Left lobe of liver (tissue), 2 donors: ENCODE results near the gene OSBPL6. TPM values are rescaled to one million over a fixed set of nuclear protein-coding genes. Genes with fewer than 3 reads are reported as not detected.
"Not testable (repeated sequence)": the region's sequence is repeated elsewhere in the genome, so short reads cannot be mapped to it uniquely, and the experiment has no call there.

Experiments
- ATAC-seq: fragments of 200-7000 bp; cut with Tn5 transposase; one replicate; pipeline ENCODE4 v1.9.1; 2020; ENCODE audit warnings: mild to moderate bottlenecking, moderate library complexity
- DNase-seq: peaks from one replicate; pipeline ENCODE4 v3.0.0-alpha.2; 2020; ENCODE audit warnings: low spot score
- total RNA-seq: library from RNA; stranded (reverse); gene quantifications from one replicate; pipeline ENCODE4 v1.2.1, GENCODE V29; 2021
- donor health status: DM: no; HTN: no; CAD: no; lungs with moderate emphysema.
- donor health status: DM: no; HTN: yes; CAD: no.

The OSBPL6 gene
- total RNA-seq, 1 donor from 2014 or later = 1.8 TPM

- DNase-seq = no peak
- no peak for ATAC-seq
Measured at GRCh38 chr2:178422097-178422496, 227.8 kb downstream of the OSBPL6 start.

- DNase-seq, ATAC-seq: not testable (repeated sequence)
Measured at GRCh38 chr2:178423746-178424145, 229.4 kb downstream of the OSBPL6 start.

GRCh38 chr2:178425255-178425827 is 231.0 kb downstream of the OSBPL6 start:
- DNase-seq (no peak), ATAC-seq (no peak)

GRCh38 chr2:178426388-178426787 is 232.1 kb downstream of the OSBPL6 start:
- DNase-seq = no peak
- no peak for ATAC-seq

GRCh38 chr2:178427458-178427857 is 233.1 kb downstream of the OSBPL6 start:
- no peak for DNase-seq
- no peak for ATAC-seq

- ATAC-seq (peak; percentile 76), DNase-seq (no peak)
Measured at GRCh38 chr2:178428396-178428806, 234.1 kb downstream of the OSBPL6 start.

GRCh38 chr2:178429336-178429735 is 235.0 kb downstream of the OSBPL6 start:
- peak; percentile 20 for ATAC-seq
- no peak for DNase-seq

- ATAC-seq (no peak), DNase-seq (no peak)
Measured at GRCh38 chr2:178436662-178437061, 242.3 kb downstream of the OSBPL6 start.

GRCh38 chr2:178441426-178441825 is 247.1 kb downstream of the OSBPL6 start:
- ATAC-seq (no peak), DNase-seq (no peak)

- DNase-seq = no peak
- no peak for ATAC-seq
Measured at GRCh38 chr2:178448968-178449661, 254.8 kb downstream of the OSBPL6 start.

- ATAC-seq (peak; percentile 48), DNase-seq (peak; percentile 73)
Measured at GRCh38 chr2:178449700-178450523, 255.6 kb downstream of the OSBPL6 start.

GRCh38 chr2:178450524-178450773 is 256.1 kb downstream of the OSBPL6 start:
- DNase-seq (no peak), ATAC-seq (no peak)

GRCh38 chr2:178450774-178451525 is 256.6 kb downstream of the OSBPL6 start, which contains the start of the genes PJVK and PRKRA:
PJVK (plus strand) TSS chr2:178451378; CDS start chr2:178453410, 2,032 bp downstream.
PRKRA (minus strand) TSS chr2:178451175; CDS start chr2:178451030, 145 bp downstream.
- ATAC-seq (peak; percentile 93), DNase-seq (peak; percentile 99)

GRCh38 chr2:178452334-178452733 is 258.0 kb downstream of the OSBPL6 start:
- DNase-seq (no peak), ATAC-seq (no peak)

Other genes with a start within 250 kb of the OSBPL6 start
- gene PDE11A, start 121.7 kb upstream of the OSBPL6 start, total RNA-seq = 3.9 TPM
- 4.0 TPM for gene RBM45, start 82.1 kb upstream of the OSBPL6 start, total RNA-seq